HG03135 (cell line): Measurements from ENCODE around the gene RSPRY1.
"Not testable (repeated sequence)": the region's sequence is repeated elsewhere in the genome, so short reads cannot be mapped to it uniquely, and the experiment has no call there.

Experiments
- ATAC-seq: cut with Tn5 transposase; IDR thresholded peaks from one replicate; pipeline ENCODE4 v1.9.1; 2021; ENCODE audit warnings: mild to moderate bottlenecking, moderate library complexity; ENCODE audit not compliant: unreplicated experiment

The RSPRY1 gene

GRCh38 chr16:57252148-57252721 lies 66.1 kb downstream of the RSPRY1 start:
- ATAC-seq = no peak

- no peak for ATAC-seq
These were observed 67.3 kb downstream of the RSPRY1 start for GRCh38 chr16:57253466-57253865.

DNA sequence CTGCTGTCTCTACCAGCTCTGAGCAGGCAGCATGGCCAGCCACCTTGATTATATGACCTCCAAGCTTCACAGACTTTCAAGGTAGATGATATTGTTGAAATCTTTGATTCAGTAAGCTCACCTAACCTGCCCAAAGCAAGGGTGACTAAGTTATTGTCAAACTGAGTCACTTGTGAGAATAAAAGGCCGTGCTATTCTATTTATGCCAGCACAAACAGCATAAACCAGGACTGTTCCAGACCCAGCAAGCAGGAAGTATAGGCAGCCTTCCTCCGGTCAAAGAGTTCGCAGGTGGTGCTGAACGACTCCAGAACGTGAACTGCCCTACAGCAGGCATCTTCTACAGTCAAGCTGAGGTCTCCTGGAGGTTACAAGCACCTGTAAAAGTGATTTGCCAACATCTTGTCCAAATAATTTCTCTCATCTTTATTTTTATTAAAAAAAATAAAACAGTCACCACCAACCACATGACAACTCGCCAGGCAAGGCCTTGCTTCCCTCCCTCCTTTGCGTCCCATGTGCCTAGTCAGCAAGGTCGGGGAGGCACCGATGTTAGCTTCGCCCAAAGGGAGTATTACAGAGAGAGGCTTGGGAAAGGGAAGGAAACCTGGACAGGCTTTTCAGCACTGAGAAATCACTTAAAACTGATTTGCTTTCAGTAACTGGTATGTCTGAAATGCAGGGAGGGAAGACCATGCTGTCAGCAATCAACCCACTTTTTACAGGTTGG lies 69.7 kb downstream of the RSPRY1 start:
- no peak for ATAC-seq

DNA sequence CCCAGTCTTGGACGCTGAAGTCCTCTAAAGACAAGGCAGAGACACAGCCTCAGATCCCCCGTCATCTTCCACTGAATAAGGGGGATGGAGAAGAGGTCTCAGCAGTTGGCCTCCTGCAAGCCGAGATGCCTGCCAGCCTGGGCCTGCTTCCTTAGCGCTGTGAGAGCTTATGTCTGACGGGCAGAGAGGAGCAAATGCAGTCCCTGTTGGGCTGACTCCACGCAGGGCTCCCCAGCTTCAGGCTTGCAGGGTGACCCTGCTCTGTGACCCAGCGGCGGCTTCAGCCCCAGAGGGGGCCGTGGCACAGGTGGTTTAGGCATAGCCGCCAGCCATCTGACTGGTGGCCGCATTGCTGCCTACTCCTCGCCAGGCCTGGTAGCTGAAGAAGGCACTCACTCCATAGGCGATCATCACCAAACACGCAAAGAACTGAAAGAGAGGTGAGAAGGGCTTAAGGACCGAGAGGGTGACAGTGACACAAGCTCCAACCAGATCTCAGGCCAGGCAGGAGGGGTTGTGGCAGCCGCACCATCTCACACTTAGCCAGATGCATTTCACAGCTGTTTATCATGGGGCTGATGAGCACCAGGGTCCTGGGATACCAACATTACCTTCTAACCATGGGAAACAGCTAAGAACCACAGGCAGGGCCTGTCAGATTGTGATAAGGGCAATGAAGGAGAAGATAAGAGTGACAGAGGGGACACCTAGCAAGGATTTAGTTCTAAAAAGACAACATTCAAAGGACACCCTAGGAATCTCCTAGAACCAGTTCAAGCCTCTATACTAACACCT lies 70.7 kb downstream of the RSPRY1 start:
- no peak for ATAC-seq

GRCh38 chr16:57257455-57258070 lies 71.4 kb downstream of the RSPRY1 start:
- ATAC-seq = no peak

DNA sequence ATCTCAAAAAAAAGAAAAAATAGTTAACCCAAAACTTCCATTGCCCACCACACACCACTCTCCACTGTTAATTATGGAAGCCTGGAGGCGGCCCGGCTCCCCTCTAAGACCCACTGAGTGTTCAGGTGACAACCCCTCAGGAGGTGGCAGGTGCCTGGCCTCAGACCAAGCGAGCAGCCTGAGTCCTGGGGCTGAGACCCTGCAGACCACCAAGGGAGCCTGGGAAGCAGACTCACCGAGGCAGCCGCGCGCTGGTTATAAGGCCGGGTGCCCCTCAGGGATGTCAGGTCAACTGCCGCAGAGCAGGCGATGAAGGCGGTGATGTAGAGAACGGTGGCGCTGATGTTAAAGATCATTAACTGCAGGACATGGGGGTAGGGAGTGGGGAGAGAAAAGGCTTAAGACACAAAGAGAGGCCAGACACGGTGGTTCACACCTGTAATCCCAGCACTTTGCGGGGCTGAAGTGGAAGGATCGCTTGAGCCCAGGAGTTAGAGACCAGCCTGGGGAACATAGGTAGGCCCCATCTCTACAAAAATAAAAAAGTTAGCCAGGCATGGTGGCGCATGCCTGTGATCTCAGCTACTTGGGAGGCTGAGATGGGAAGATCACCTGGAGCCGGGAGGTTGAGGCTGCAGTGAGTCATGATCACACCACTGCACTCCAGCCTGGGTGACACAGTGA lies 72.2 kb downstream of the RSPRY1 start:
- ATAC-seq = no peak

DNA sequence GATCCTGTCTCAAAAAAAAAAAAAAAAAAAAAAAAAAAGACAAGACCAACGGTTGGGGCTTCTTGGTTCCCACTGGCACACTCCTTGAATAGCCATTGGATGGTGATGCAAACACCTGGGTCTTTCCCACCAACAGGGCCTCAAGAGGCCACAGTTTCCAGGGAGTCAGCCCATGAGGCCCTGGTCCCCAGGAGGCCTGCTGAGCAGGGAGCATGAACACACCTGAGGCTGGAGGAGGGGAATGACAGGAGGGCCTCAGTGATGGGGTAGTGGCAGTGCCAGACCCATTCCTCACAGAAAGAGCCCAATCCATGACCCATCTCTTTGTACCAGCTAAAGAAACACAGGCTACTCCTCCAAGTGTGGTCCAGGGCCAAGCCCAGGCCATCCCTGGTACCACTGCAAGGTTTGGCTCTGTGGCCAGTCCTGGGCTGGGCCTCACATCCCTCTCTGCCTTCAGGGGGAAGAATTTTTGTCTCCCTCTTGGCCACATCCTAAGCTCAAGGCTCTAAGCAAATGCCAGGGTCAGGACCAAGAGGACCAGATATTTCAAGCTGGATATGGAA lies 72.9 kb downstream of the RSPRY1 start:
- no peak for ATAC-seq

DNA sequence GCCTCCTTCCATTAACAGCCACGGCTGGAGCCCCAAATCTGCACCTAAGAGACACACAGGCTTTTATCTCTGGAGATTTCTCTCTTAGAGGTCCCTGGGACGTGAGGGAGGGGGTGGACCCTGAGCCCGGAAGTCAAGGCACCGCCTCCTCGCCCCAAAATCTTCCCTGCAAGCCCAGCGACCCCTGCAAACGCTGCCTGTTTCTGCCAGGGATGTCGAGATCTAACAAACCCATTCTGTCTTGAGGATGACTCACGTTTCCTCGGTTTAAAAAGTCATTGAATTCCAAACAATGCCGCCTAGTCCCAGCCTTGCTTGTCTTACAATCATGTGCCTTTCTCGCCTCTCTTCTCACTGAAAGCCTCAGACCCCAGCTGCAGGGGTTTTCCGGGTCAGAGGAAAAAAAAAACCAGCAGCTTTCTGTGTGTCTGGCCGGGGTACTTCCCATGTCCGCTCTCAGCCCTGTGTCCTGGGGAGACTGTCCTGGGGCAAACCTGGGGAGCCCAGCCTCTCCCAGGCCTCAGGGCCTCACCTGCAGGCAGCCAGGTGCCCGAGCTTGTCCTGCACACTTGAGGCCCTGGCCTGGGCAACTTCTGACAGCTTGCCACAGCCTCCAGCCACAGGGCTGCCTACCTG lies 74.3 kb downstream of the RSPRY1 start:
- ATAC-seq = no peak

DNA sequence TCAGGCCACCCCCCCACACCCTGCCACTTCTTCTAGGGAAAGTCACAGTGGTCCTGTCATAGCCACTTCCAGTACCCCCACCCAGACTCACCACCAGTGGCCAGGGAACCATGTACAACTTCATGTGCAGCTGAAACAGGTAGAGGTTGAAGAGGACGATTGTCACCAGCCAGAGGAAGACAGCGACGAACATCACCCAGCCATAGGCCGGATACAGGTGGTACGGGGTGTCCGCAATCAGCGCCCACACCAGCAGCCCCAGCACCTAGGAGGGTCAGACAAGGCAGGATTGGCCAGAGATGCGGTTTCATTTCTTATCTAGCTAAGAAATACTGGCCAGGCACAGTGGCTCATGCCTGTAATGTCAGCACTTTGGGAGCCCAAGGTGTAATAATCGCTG lies 75.7 kb downstream of the RSPRY1 start:
- ATAC-seq = no peak

DNA sequence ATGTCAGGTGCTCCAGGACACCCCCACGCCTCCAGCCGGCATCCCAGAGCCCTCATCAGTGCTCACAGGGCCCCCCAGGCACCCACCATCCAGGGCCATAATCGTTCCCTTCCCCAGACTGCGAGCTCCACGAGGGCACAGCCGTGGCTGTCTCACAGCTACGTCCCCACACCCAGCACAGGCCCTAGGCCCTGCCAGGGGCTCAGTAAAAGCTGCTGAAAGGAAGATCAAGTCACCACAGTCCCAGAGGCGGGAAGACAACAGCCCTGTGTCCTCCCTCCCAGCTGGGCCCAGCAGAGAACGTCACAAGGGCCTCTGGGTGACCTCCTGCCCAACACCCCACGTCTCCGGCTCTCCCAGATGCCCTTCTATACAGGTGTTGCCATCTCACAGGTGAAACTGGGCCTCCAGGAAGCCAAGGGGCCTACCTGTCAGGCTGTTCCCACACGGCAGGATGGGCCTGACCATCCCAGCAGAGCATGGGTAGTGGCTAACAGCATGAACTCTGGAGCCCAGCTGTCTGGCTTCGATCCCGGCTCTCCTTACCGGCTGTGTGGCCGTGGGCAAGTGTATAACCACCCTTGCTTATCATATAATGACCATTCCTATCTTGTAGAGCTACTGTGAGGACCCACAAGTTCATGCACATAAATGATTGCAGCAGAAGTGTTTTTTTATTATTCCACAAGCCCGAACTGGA lies 76.9 kb downstream of the RSPRY1 start:
- no peak for ATAC-seq

GRCh38 chr16:57263541-57264351 lies 77.6 kb downstream of the RSPRY1 start:
- no peak for ATAC-seq

GRCh38 chr16:57264381-57264780 lies 78.3 kb downstream of the RSPRY1 start:
- no peak for ATAC-seq

- ATAC-seq = no peak
These were observed 78.8 kb downstream of the RSPRY1 start for GRCh38 chr16:57264950-57265371.

GRCh38 chr16:57265850-57266530 lies 79.9 kb downstream of the RSPRY1 start:
- ATAC-seq = no peak

DNA sequence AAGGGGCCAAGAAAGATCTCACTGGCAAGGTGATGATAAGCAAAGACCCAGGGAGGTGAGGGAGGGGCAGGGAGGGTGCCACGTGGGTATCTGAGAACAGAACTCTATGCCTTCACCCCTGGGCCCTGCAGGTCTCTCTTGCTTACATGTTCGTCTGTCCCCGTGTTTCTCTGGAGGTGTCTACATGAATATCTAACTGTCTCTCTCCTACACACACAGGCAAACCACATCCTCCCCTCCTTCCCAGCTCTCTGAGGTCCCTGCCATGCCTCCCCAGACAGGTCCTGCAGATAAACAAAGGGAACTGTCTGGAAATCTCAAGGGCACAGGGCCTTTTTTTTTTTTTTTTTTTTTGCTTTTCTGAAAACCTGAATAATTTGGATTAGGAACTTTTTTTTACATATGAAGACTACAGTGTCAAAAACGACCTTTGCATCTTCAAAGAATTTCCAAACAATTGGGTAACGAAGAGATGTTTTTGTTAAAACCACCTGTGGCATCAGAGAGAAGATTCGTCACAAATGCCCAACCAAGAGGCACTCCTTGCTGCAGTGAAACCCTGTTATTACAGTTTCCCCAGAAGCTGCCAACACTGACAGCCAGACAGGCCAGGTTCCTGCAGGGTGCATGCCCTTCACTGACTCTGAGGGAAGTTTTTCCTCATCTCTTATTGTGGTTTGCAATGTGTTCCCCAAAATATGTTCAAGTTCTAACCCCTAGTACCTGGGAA lies 80.6 kb downstream of the RSPRY1 start:
- ATAC-seq = no peak

DNA sequence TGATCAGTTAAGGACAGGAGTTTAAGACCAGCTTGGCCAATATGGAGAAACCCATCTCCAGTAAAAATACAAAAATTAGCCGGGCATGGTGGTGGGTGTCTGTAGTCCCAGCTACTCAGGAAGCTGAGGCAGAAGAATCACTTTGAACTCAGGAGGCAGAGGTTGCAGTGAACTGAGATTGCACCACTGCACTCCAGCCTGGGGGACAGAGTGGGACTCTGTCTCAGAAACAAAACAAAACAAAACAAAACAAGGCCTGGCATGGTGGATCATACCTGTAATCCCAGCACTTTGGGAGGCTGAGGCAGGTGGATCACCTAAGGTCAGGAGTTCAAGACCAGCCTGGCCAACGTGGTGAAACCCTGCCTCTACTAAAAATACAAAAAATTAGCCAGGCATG lies 81.2 kb downstream of the RSPRY1 start:
- not testable (repeated sequence) for ATAC-seq
